ACHN (cell line): Measurements from ENCODE around the gene RFX3.

Source experiments
- DNase-seq: peaks from one replicate; pipeline ENCODE4 v3.0.0-alpha.2; 2015
- in situ Hi-C: cut with HindIII; loops from 2 replicates; pipeline ENCODE4 v1.10.0; 2017; ENCODE audit warnings: low sequenced_read_pairs, low pct_ligation_motif_present, low pct_unique_long_range_greater_than_20kb

Gene RFX3

DNA sequence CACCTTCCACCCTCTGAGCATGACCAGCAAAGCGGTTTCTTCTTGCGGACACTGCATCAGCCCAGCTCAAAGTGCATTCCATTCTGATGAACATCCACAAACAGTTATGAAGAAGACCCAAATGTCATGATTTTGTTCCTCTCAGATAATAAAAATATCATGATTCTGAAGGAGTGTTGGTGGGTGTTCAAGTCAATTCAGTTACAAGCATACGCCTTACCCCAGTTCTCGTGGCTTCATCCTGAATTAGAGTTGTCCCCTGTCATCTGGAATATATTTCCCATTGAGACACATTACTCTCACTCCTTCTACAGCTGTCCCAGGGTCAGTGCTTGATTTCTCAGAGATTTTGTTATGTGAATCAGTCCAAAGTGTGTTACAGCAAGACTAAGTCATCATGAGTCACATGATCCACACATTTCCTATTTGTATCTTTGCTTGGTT, 325.4 kb downstream of the RFX3 start:
- in situ Hi-C loops: no loop called here
- no peak for DNase-seq

GRCh38 chr9:3193791-3194190, 332.0 kb downstream of the RFX3 start:
- no peak for DNase-seq
- in situ Hi-C loops: no loop called here

GRCh38 chr9:3191715-3192114, 334.1 kb downstream of the RFX3 start:
- DNase-seq: no peak
- in situ Hi-C loops: no loop called here

GRCh38 chr9:3189113-3189861, 336.5 kb downstream of the RFX3 start:
- in situ Hi-C loops: no loop called here
- DNase-seq: no peak

DNA sequence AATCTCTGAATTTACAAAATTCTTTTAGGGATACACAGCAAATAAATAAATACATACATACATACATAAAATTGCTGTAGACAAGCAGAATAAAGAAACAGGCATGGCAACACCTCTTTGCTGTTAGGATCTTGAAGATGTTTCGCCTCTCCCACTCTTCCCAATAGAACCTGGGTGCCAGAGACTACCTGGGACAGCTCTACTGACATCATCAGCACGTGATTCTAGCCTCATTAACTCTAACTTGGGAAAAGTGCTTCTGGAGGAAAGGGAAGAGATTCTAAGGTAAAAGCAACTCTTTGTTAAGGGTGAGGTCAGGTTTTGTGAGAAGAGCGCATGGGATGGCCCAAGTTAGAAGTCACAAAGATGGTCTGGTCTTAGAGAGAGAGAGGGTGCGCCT, 339.1 kb downstream of the RFX3 start:
- no peak for DNase-seq
- in situ Hi-C loops: no loop called here

DNA sequence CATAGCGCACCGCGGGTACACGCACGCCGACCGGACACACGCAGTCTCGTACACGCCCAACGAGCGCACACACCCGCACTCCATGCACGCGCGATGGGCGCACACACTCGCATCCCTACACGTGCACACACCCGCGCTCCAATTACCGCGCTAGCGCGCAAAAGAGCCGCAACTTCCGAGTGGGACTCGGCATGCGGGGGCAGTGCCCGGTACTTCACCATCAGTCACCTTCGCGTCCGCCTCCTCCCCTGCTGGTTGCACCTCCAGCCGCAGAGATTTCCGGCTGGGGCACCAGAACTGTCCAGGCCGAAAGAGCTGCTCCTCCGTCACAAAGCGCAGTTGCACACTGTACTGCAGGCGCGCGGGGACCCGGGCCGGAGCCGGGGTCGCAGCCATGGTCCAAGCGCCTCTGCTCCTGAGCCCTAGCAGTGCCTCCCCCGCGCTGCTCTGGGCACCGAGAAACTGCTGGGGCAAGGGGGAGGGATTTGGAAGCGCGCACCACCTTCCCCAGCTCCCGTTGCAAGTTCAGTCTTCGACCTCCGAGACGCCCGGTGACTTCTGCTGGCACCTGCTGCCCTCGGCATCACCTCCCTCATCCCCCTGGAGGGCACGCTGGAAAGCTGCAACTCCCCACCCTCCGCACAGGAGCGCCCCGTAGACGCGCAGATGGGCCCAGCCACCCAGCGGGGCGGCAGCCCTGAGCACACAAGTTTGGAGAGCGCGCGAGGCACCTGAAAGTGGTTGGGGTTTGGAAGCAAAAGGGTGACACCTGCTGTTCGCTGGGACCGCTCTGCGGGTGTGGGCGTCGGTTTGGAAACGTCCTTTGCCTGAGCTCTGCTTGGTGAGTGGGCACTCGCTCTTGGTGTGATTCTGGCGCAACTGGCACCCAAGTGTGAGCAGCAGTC, 344.5 kb downstream of the RFX3 start:
- in situ Hi-C loops: no loop called here
- DNase-seq: peak; percentile 42

- DNase-seq: no peak
- in situ Hi-C loops: no loop called here
Measured at GRCh38 chr9:3180696-3181048, 345.1 kb downstream of the RFX3 start.

DNA sequence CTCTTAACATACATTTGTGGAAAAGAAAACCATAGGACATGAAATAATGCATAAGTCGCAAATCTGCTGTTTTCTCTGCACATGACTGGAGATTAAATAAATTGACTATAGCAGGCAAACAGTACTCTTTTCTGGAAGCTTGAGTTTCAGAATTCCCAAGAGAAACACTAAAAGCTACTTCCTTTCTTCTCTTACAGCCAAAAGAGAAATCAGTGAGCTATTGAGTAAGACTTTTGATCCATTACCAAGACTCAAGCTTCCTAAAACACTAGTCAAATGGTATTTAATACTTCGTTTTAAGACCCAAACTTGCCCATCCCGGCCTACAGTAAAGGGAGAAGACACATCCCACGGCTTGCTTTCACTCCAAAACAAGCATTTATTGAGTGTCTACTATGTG, 346.1 kb downstream of the RFX3 start:
- in situ Hi-C loops: no loop called here
- no peak for DNase-seq

DNA sequence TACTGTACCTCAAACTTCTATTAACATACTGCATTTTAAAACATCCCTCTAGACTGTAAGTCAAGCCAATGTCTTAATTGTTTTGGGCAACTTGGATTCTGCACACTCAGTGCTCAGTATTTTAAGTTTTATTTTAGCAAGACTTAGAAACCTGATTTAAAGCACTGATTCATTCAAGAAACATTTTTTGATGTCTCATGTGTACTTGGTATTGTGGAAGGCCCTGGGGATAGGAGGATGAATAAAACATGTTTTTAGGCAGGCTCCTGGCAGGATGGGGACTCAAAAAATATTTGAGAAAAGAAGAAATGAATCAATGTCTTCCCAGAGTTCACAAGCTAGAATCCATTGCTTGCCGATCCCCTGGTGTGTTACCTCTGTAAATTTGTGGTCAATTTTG, 347.9 kb downstream of the RFX3 start:
- in situ Hi-C loops: no loop called here
- no peak for DNase-seq

DNA sequence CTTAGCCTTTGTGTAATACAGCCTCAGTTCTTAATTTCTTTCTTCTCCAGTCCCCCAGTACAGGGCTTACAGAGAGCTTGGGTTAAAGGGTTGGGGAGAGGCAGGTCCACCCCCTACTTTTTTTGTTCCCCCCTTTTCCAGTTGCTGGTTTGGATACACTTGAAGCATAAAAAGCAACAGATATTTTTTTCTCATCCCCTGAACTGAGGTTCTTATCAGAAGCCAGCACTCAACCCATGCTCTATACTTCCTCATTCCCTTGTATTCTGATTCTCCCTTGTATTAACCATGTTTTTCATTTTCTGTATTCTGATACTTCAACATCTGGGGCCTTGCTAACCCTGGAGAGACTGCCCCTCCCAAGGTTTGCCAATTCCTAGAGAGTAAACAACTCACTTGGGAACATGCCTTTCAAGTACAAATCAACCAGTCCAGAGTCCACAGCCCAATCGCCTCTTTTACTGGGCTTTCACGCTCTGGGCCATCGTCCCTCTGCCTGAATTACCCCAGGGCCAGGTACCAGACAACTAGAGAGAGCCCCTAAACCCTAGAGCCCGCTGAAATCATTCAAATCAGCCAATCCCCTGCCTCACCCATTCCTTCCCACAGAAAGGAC, 348.5 kb downstream of the RFX3 start:
- in situ Hi-C loops: no loop called here
- no peak for DNase-seq

DNA sequence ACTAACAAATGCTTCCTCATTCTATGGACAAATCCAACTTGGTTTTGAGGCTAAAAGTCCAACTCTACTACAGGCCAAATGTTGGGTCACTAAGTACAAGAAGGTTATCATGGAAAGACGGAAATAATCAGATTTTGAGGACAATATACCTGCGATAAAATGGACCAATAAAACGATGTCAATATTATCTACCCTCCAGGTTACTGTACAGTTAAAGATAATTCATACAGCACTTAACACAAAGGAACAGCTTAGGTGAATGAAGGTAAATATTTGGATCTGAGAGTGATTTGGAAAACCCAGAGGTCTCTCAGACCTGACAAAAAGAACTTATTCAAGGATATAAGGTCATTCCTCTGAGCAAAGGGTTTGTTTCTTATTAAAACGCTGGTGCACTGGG, 352.4 kb downstream of the RFX3 start:
- in situ Hi-C loops: no loop called here
- no peak for DNase-seq

GRCh38 chr9:3170819-3171218, 355.0 kb downstream of the RFX3 start:
- in situ Hi-C loops: no loop called here
- DNase-seq: no peak
